AG04449 (cell line): Measurements from ENCODE around the gene IL1R2.

Experiments
- CTCF ChIA-PET: fragments of 350-600 bp; formaldehyde crosslinking; extraction: SDS; loops from one replicate; lab custom pipeline; 2021; ENCODE audit warnings: antibody characterized with exemption; lab: Yijun Ruan, JAX
- POLR2A ChIA-PET: fragments of 400-600, 350-600 bp; formaldehyde crosslinking; extraction: SDS; loops from one replicate; lab custom pipeline; 2020; ENCODE audit warnings: antibody characterized with exemption, inconsistent platforms; lab: Yijun Ruan, JAX
- DNase-seq: peaks from one replicate; pipeline ENCODE4 v3.0.0-alpha.2; 2010; ENCODE audit warnings: low read depth, low spot score
- H3K4me3 ChIP-seq: 2 replicates; pipeline ENCODE4 v1.5.1; 2011; ENCODE audit warnings: low read depth, mild to moderate bottlenecking, control low read depth, low read length
- CTCF ChIP-seq: IDR thresholded peaks from one replicate; pipeline ENCODE4 v1.5.1; 2011; ENCODE audit warnings: mild to moderate bottlenecking, moderate library complexity, low read length, control low read depth, inconsistent platforms; ENCODE audit not compliant: insufficient read depth; ENCODE audit errors: missing control alignments

The IL1R2 gene

GRCh38 chr2:102057502-102058292 is 65.9 kb downstream of the IL1R2 start:
- TF ChIP-seq CTCF, result no peak
- CTCF ChIA-PET, result interaction anchor here (1.0 to 1.5 kb wide), 3 partner anchors 24 to 183 kb away, joined by 3 to 4 read pairs (median 3); no protein-coding TSS in a partner anchor
- POLR2A ChIA-PET, result no interaction called here
- H3K4me3 ChIP-seq, result no peak overlapping the region
- DNase-seq, result no peak

GRCh38 chr2:102058293-102058833 is 66.6 kb downstream of the IL1R2 start:
- ChIA-PET CTCF (interaction anchor here (1.2 kb wide), 1 partner anchor 182 kb away, joined by 3 read pairs; no protein-coding TSS in a partner anchor), POLR2A (no interaction called here)
- no peak for TF ChIP-seq CTCF
- no peak for DNase-seq
- no peak overlapping the region for H3K4me3 ChIP-seq

DNA sequence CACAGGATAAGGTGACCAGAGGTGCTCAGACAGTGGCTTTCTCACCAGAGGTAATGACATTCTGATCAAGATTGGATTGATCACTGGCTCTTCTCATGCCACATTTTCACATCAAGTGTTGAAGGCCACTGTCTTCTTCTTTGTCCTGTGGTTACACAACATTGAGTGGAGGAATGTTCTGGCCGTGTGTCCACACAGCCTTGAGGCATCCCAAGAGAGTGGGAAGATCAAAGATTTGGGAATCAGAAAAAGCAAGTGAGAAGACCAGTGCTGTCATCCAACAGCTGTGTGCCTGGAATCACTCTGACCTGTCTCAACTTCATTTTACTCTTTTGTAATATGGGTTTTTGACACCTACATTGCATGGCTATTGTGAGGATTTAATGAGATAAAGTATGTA is 67.4 kb downstream of the IL1R2 start:
- ChIA-PET POLR2A (no interaction called here), CTCF (no interaction called here)
- no peak for TF ChIP-seq CTCF
- no peak overlapping the region for H3K4me3 ChIP-seq
- no peak for DNase-seq

- ChIA-PET POLR2A (no interaction called here), CTCF (interaction anchor here (1.0 kb wide), 1 partner anchor 40 kb away, joined by 3 read pairs; no protein-coding TSS in a partner anchor)
- DNase-seq, result no peak
- H3K4me3 ChIP-seq, result no peak overlapping the region
- no peak for TF ChIP-seq CTCF
Observed at GRCh38 chr2:102060047-102060446, 68.3 kb downstream of the IL1R2 start.

GRCh38 chr2:102060792-102061191 is 69.0 kb downstream of the IL1R2 start:
- TF ChIP-seq CTCF, result no peak
- H3K4me3 ChIP-seq, result no peak overlapping the region
- DNase-seq, result no peak
- ChIA-PET CTCF (no interaction called here), POLR2A (no interaction called here)

DNA sequence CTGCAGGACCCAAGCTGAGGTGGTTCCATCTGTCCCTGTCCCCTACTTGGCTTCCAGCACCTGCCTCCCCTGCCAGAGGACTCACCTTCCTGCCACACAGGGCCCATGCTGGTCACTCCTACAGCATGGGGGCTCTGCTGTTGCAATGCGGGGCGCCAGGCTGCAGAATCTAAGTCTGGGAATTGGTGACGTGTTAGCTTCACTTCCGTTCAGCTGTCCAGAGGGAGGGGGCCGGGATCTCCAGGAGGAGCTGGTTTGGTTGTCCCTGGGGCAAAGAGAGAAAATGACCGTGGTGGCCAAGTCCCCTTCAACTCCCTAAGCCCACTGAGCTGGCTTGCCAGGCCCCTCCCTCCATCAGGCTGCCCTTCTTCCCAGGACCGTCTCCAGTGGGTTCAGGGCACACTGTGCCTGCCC is 69.5 kb downstream of the IL1R2 start:
- ChIA-PET CTCF (interaction anchor here (2.2 kb wide), 1 partner anchor 179 kb away, joined by 6 read pairs; no protein-coding TSS in a partner anchor), POLR2A (no interaction called here)
- TF ChIP-seq CTCF, result no peak
- H3K4me3 ChIP-seq, result no peak overlapping the region
- no peak for DNase-seq
